ENCODE results near the gene CCNY. TPM values are rescaled to one million over a fixed set of nuclear protein-coding genes. Genes with fewer than 3 reads are reported as not detected.

CCNY gene
- total RNA-seq, 1 donor from 2014 or later: 85.9 TPM

DNA sequence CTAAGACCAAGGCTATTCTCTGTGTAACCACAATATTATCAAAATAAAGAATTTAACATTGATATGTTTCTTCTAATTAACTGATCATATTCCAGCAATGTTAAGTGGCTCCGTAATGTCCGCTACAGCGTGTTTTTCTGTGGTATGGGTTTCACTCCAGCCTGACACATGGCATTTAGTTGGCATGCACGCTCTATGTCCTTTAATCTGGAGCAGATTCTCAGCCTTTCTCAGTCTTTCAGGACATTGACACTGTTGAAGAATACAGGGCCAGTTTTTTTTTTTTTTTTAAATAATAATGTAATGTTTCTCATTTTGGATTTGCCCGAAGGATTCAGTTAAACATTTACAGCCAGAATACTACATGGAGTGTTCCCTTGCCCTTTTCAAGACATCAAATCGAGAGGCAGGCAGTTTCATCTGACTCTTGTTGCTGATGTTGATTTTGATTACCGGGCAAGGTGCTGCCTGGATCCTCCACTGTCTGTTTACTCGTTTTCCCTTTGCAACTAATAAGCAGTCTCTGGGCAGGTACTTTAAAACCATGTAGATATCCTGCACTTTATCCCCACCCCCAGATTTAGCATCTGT lies 171.3 kb downstream of the CCNY start:
- Histone ChIP-seq H3K27ac (ENCODE audit: low read depth, low read length) (no peak overlapping the region), H3K9ac (ENCODE audit: low read length) (no peak overlapping the region), H3K27me3 (ENCODE audit: insufficient read depth, low read length) (no peaks in the 10 kb centered on the region), H3K36me3 (ENCODE audit: insufficient read depth, low read length) (peaks cover 6% of the 10 kb centered on the region), H3K4me1 (ENCODE audit: insufficient read depth, low read length) (no peaks in the 10 kb centered on the region), H3K4me2 (ENCODE audit: low read length) (no peak overlapping the region), H3K79me2 (ENCODE audit: insufficient read depth, low read length) (peaks cover 69% of the 10 kb centered on the region), H3K9me3 (ENCODE audit: insufficient read depth, low read depth, low read length) (no peaks in the 10 kb centered on the region), H3K4me3 (ENCODE audit: insufficient read depth, low read depth, low read length) (no peak overlapping the region), H4K20me1 (ENCODE audit: insufficient read depth, low read length) (peaks cover 75% of the 10 kb centered on the region), H2AFZ (ENCODE audit: low read depth, low read length) (no peak overlapping the region)
- Mint-ChIP-seq H3K36me3 (ENCODE audit: low read depth, unreplicated experiment) (peaks cover 15% of the 10 kb centered on the region), H3K27ac (ENCODE audit: unreplicated experiment) (no peak overlapping the region), H3K4me3 (ENCODE audit: unreplicated experiment) (no peak overlapping the region), H3K4me1 (ENCODE audit: low read depth, unreplicated experiment) (no peaks in the 10 kb centered on the region), H3K9me3 (ENCODE audit: unreplicated experiment) (peaks cover 3% of the 10 kb centered on the region), H3K27me3 (ENCODE audit: low read depth, unreplicated experiment) (no peaks in the 10 kb centered on the region)
- TF ChIP-seq, protein P1, sequence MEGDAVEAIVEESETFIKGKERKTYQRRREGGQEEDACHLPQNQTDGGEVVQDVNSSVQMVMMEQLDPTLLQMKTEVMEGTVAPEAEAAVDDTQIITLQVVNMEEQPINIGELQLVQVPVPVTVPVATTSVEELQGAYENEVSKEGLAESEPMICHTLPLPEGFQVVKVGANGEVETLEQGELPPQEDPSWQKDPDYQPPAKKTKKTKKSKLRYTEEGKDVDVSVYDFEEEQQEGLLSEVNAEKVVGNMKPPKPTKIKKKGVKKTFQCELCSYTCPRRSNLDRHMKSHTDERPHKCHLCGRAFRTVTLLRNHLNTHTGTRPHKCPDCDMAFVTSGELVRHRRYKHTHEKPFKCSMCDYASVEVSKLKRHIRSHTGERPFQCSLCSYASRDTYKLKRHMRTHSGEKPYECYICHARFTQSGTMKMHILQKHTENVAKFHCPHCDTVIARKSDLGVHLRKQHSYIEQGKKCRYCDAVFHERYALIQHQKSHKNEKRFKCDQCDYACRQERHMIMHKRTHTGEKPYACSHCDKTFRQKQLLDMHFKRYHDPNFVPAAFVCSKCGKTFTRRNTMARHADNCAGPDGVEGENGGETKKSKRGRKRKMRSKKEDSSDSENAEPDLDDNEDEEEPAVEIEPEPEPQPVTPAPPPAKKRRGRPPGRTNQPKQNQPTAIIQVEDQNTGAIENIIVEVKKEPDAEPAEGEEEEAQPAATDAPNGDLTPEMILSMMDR (IDR thresholded peaks at IDR 0.05; ENCODE audit: insufficient read depth, low read depth, low read length): no peak
- DNase-seq (ENCODE audit: low read depth) (no peak), FAIRE-seq (no peak)

DNA sequence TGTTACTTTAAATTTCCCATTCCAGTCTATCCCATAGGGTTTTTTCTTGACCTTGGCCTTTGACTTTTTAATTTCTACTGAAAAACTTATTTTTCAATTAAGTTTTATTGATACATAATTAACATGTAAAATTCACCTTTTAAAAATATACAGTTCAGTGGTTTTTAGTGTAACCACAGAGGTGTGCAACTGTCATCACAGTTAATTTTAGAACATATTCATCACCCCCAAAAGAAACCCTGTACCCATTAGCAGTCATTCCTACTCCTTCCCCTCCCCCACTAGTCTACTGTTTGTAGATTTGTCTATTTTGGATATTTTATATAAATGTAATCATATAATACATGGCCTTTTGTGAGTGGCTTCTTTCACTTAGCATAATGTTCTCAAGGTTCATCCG lies 172.3 kb downstream of the CCNY start:
- Histone ChIP-seq H3K79me2 (ENCODE audit: insufficient read depth, low read length) (peaks cover 70% of the 10 kb centered on the region), H3K4me2 (ENCODE audit: low read length) (no peak overlapping the region), H3K9ac (ENCODE audit: low read length) (no peak overlapping the region), H3K27ac (ENCODE audit: low read depth, low read length) (no peak overlapping the region), H4K20me1 (ENCODE audit: insufficient read depth, low read length) (peaks cover 73% of the 10 kb centered on the region), H3K36me3 (ENCODE audit: insufficient read depth, low read length) (no peaks in the 10 kb centered on the region), H3K4me3 (ENCODE audit: insufficient read depth, low read depth, low read length) (no peak overlapping the region), H2AFZ (ENCODE audit: low read depth, low read length) (no peak overlapping the region), H3K4me1 (ENCODE audit: insufficient read depth, low read length) (no peaks in the 10 kb centered on the region), H3K27me3 (ENCODE audit: insufficient read depth, low read length) (no peaks in the 10 kb centered on the region), H3K9me3 (ENCODE audit: insufficient read depth, low read depth, low read length) (no peaks in the 10 kb centered on the region)
- H3K4me3 Mint-ChIP-seq (ENCODE audit: unreplicated experiment): no peak overlapping the region
- DNase-seq (ENCODE audit: low read depth) (no peak), FAIRE-seq (no peak)
- H3K27ac Mint-ChIP-seq (ENCODE audit: unreplicated experiment): no peak overlapping the region
- H3K27me3 Mint-ChIP-seq (ENCODE audit: low read depth, unreplicated experiment): no peaks in the 10 kb centered on the region
- TF ChIP-seq, protein P1 (IDR thresholded peaks at IDR 0.05; ENCODE audit: insufficient read depth, low read depth, low read length): no peak
- no peak for TF ChIP-seq EZH2 (IDR thresholded peaks at IDR 0.05; ENCODE audit: insufficient read depth, low read length)
- peaks cover 13% of the 10 kb centered on the region for H3K36me3 Mint-ChIP-seq (ENCODE audit: low read depth, unreplicated experiment)
- no peaks in the 10 kb centered on the region for H3K4me1 Mint-ChIP-seq (ENCODE audit: low read depth, unreplicated experiment)
- peaks cover 3% of the 10 kb centered on the region for H3K9me3 Mint-ChIP-seq (ENCODE audit: unreplicated experiment)

DNA sequence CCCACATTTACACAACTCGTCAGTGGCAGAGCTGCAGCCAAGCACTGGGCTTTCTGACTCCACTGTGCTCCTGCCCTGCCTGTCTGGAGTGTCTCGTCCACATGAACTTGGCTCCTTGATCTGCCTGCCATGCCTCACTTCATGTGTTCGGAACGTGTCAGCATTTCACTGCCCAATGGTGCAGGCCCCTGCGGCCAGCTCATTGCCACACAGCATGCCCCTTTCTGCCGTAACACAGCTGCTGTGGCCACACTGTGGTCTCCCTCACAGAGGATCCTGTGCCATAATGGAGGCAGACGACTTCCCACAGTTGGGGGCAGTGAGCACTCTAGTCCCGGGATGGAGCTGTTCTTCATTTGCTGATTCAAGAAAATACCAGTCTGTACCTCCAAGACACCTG lies 174.6 kb downstream of the CCNY start:
- Histone ChIP-seq H3K4me3 (ENCODE audit: insufficient read depth, low read depth, low read length) (no peak overlapping the region), H3K4me1 (ENCODE audit: insufficient read depth, low read length) (no peaks in the 10 kb centered on the region), H3K27me3 (ENCODE audit: insufficient read depth, low read length) (no peaks in the 10 kb centered on the region), H2AFZ (ENCODE audit: low read depth, low read length) (no peak overlapping the region), H3K36me3 (ENCODE audit: insufficient read depth, low read length) (no peaks in the 10 kb centered on the region), H3K9me3 (ENCODE audit: insufficient read depth, low read depth, low read length) (no peaks in the 10 kb centered on the region), H3K79me2 (ENCODE audit: insufficient read depth, low read length) (peaks cover 74% of the 10 kb centered on the region), H3K27ac (ENCODE audit: low read depth, low read length) (no peak overlapping the region), H4K20me1 (ENCODE audit: insufficient read depth, low read length) (peaks cover 68% of the 10 kb centered on the region), H3K4me2 (ENCODE audit: low read length) (no peak overlapping the region), H3K9ac (ENCODE audit: low read length) (no peak overlapping the region)
- FAIRE-seq: no peak
- peaks cover 3% of the 10 kb centered on the region for H3K9me3 Mint-ChIP-seq (ENCODE audit: unreplicated experiment)
- no peak overlapping the region for H3K27ac Mint-ChIP-seq (ENCODE audit: unreplicated experiment)
- DNase-seq (ENCODE audit: low read depth): no peak
- no peaks in the 10 kb centered on the region for H3K27me3 Mint-ChIP-seq (ENCODE audit: low read depth, unreplicated experiment)
- peaks cover 13% of the 10 kb centered on the region for H3K36me3 Mint-ChIP-seq (ENCODE audit: low read depth, unreplicated experiment)
- H3K4me1 Mint-ChIP-seq (ENCODE audit: low read depth, unreplicated experiment): no peaks in the 10 kb centered on the region
- no peak overlapping the region for H3K4me3 Mint-ChIP-seq (ENCODE audit: unreplicated experiment)
- no peak for TF ChIP-seq EZH2 (IDR thresholded peaks at IDR 0.05; ENCODE audit: insufficient read depth, low read length)
- TF ChIP-seq, protein P1 (IDR thresholded peaks at IDR 0.05; ENCODE audit: insufficient read depth, low read depth, low read length): no peak

Measured in astrocyte (in vitro differentiated cells and primary cell).